Thyroid gland (tissue), 4 donors: ENCODE data around the gene POU6F2. TPM values are rescaled to one million over a fixed set of nuclear protein-coding genes. Genes with fewer than 3 reads are reported as not detected.

Experiments
- DNase-seq, 2 donors: peaks; one replicate each; pipeline ENCODE4 v3.0.0-alpha.2; 2019
- H3K27ac ChIP-seq, 3 donors: fragments of 200-600 bp; sonication (generic); 1 replicate in 2 of 3; 2 replicates in 1 of 3; pipeline ENCODE4 v1.5.1; 2016 to 2019; ENCODE audit warnings: mild to moderate bottlenecking in 1 of 3, moderate library complexity in 1 of 3
- H3K27me3 ChIP-seq: fragments of 200-600 bp; sonication (generic); one replicate; pipeline ENCODE4 v1.5.1; 2019
- H3K36me3 ChIP-seq, 2 donors: fragments of 200-600 bp; sonication (generic); one replicate each; pipeline ENCODE4 v1.5.1; 2016 to 2019
- H3K4me1 ChIP-seq, 2 donors: fragments of 200-600 bp; sonication (generic); one replicate each; pipeline ENCODE4 v1.5.1; 2017 to 2019
- H3K4me3 ChIP-seq, 3 donors: fragments of 200-600 bp; sonication (generic); replicated peaks in 1 of 3; 1 replicate in 2 of 3; 2 replicates in 1 of 3; pipeline ENCODE4 v1.5.1; 2016; ENCODE audit warnings: mild to moderate bottlenecking in 1 of 3
- H3K9me3 ChIP-seq: fragments of 200-600 bp; sonication (generic); one replicate; pipeline ENCODE4 v1.5.1; 2017
- CTCF ChIP-seq, 6 experiments: fragments of 200-600 bp in 3 of 6; fragments of 450-650 bp in 3 of 6; sonication (generic) in 3 of 6; IDR thresholded peaks; one replicate each; pipeline ENCODE4 v1.5.1; 2016 to 2019; ENCODE audit warnings: antibody characterized with exemption in 6 of 6, mild to moderate bottlenecking in 2 of 6, inconsistent platforms in 1 of 6, moderate library complexity in 1 of 6
- POLR2A ChIP-seq, 2 donors: fragments of 450-650 bp; IDR thresholded peaks; one replicate each; pipeline ENCODE4 v1.6.1; 2017; ENCODE audit warnings: antibody characterized with exemption in 2 of 2, mild to moderate bottlenecking in 2 of 2, moderate library complexity in 1 of 2
- WGBS, 2 donors: methylation state at CpG; one replicate each; pipeline ENCODE4 v1.1.5; 2017; 5-methylcytosine and 5-hydroxymethylcytosine counted together
- intact Hi-C: fragments of 100-400 bp; cut with DNase I; formaldehyde crosslinking; loops from one replicate; pipeline ENCODE4 v1.15.1; 2023
- total RNA-seq, 4 donors: library from RNA; depleted of rRNA; stranded (reverse); fragments of >200 nt; gene quantifications; one replicate each; pipeline ENCODE4 v1.2.3, GENCODE V29; 2016

POU6F2 gene
- total RNA-seq, 4 donors from 2014 or later, result 0.33 TPM; not detected in 3

- no peak overlapping the region for H3K27ac ChIP-seq
- H3K36me3 ChIP-seq, result no peaks in the 10 kb centered on the region
- DNase-seq, result no peak
- intact Hi-C loops, result no loop called here
- TF ChIP-seq CTCF (IDR thresholded peaks at IDR 0.05) (no peak), POLR2A (IDR thresholded peaks at IDR 0.05) (no peak)
- no peaks in the 10 kb centered on the region for H3K9me3 ChIP-seq
- 42 to 48% methylated on average over 4 of the region's 4 CpGs for WGBS, 2 donors
- H3K27me3 ChIP-seq, result no peaks in the 10 kb centered on the region
- H3K4me1 ChIP-seq, result no peaks in the 10 kb centered on the region
- H3K4me3 ChIP-seq, result no peak overlapping the region
These were observed 23.7 kb upstream of the POU6F2 start for GRCh38 chr7:38953971-38954370.

- DNase-seq, result no peak
- Histone ChIP-seq H3K36me3 (no peaks in the 10 kb centered on the region), H3K9me3 (no peaks in the 10 kb centered on the region), H3K27ac (no peak overlapping the region), H3K4me1 (no peaks in the 10 kb centered on the region), H3K4me3 (no peak overlapping the region), H3K27me3 (no peaks in the 10 kb centered on the region)
- 75 to 87% methylated on average over 5 of the region's 5 CpGs for WGBS, 2 donors
- intact Hi-C loops, result no loop called here
- TF ChIP-seq POLR2A (IDR thresholded peaks at IDR 0.05) (no peak), CTCF (IDR thresholded peaks at IDR 0.05) (no peak)
These were observed 21.8 kb upstream of the POU6F2 start for GRCh38 chr7:38955892-38956291.

GRCh38 chr7:38962028-38962427 lies 15.7 kb upstream of the POU6F2 start:
- no peak overlapping the region for H3K27ac ChIP-seq
- 93 to 96% methylated on average over 1 of the region's 1 CpG for WGBS, 2 donors
- intact Hi-C loops, result no loop called here

GRCh38 chr7:38964921-38965320 lies 12.8 kb upstream of the POU6F2 start:
- no peak overlapping the region for H3K27ac ChIP-seq
- intact Hi-C loops, result no loop called here
- H3K27me3 ChIP-seq, result no peaks in the 10 kb centered on the region
- no peaks in the 10 kb centered on the region for H3K36me3 ChIP-seq
- H3K4me3 ChIP-seq, result no peak overlapping the region
- no peaks in the 10 kb centered on the region for H3K9me3 ChIP-seq
- no peak for DNase-seq
- no peaks in the 10 kb centered on the region for H3K4me1 ChIP-seq
- TF ChIP-seq CTCF (IDR thresholded peaks at IDR 0.05), result no peak
- TF ChIP-seq POLR2A (IDR thresholded peaks at IDR 0.05), result no peak
- WGBS, 2 donors, result 79 to 83% methylated on average over 1 of the region's 1 CpG

More at GRCh38 chr7:38962028-38962427, 15.7 kb upstream of the POU6F2 start:
- Histone ChIP-seq H3K4me3 (no peak overlapping the region), H3K9me3 (no peaks in the 10 kb centered on the region), H3K36me3 (no peaks in the 10 kb centered on the region), H3K4me1 (no peaks in the 10 kb centered on the region), H3K27me3 (no peaks in the 10 kb centered on the region)
- TF ChIP-seq CTCF (IDR thresholded peaks at IDR 0.05) (no peak), POLR2A (IDR thresholded peaks at IDR 0.05) (no peak)
- DNase-seq, result no peak

GRCh38 chr7:38973760-38974159 lies 3.9 kb upstream of the POU6F2 start:
- H3K4me3 ChIP-seq, result no peak overlapping the region
- 73 to 74% methylated on average over 4 of the region's 4 CpGs for WGBS, 2 donors
- intact Hi-C loops, result no loop called here

More at GRCh38 chr7:38973760-38974159, 3.9 kb upstream of the POU6F2 start:
- H3K27me3 ChIP-seq, result no peaks in the 10 kb centered on the region
- H3K9me3 ChIP-seq, result no peaks in the 10 kb centered on the region
- no peak overlapping the region for H3K27ac ChIP-seq
- H3K36me3 ChIP-seq, result no peaks in the 10 kb centered on the region
- no peak for DNase-seq
- H3K4me1 ChIP-seq, result peaks cover 0 to 4% of the 10 kb centered on the region in 2 donors
- TF ChIP-seq CTCF (IDR thresholded peaks at IDR 0.05), result no peak
- TF ChIP-seq POLR2A (IDR thresholded peaks at IDR 0.05), result no peak
